OCI-LY1 (cell line): Measurements from ENCODE around the gene RAVER1.

Source experiments
- H2AFZ ChIP-seq: fragments of 200-600 bp; sonication (generic), shearing (Covaris generic); 2 replicates; pipeline ENCODE4 v1.6.0; 2014; ENCODE audit warnings: antibody characterized with exemption, mild to moderate bottlenecking, low read length
- H3F3A ChIP-seq: fragments of 200-600 bp; sonication (generic), shearing (Covaris generic); 2 replicates; pipeline ENCODE4 v1.6.0; 2014; ENCODE audit warnings: mild to moderate bottlenecking, antibody characterized with exemption, low read length, moderate library complexity; ENCODE audit not compliant: insufficient read depth
- H3K27ac ChIP-seq: fragments of 200-600 bp; sonication (generic); 2 replicates; pipeline ENCODE4 v1.5.1; 2014; ENCODE audit warnings: low read length, mixed run types, mild to moderate bottlenecking, low read depth; ENCODE audit not compliant: poor library complexity, severe bottlenecking
- H3K27me3 ChIP-seq: fragments of 200-600 bp; sonication (generic); 2 replicates; pipeline ENCODE4 v1.6.0; 2014; ENCODE audit warnings: antibody characterized with exemption, mild to moderate bottlenecking, low read length, moderate library complexity; ENCODE audit not compliant: insufficient read depth
- H3K36me3 ChIP-seq: fragments of 200-600 bp; sonication (generic); 2 replicates; pipeline ENCODE4 v1.6.1; 2014; ENCODE audit warnings: mild to moderate bottlenecking, antibody characterized with exemption, low read length, moderate library complexity, mixed read lengths; ENCODE audit not compliant: insufficient read depth
- H3K4me1 ChIP-seq: fragments of 200-600 bp; sonication (generic); 2 replicates; pipeline ENCODE4 v1.5.1; 2014; ENCODE audit warnings: mild to moderate bottlenecking, low read length, moderate library complexity; ENCODE audit not compliant: insufficient read depth, severe bottlenecking
- H3K4me2 ChIP-seq: fragments of 200-600 bp; sonication (generic), shearing (Covaris generic); 2 replicates; pipeline ENCODE4 v1.6.1; 2014; ENCODE audit warnings: low read length
- H3K4me3 ChIP-seq: fragments of 200-600 bp; sonication (generic); 2 replicates; pipeline ENCODE4 v1.5.1; 2014; ENCODE audit warnings: low read length, low read depth, mild to moderate bottlenecking, mixed read lengths; ENCODE audit not compliant: poor library complexity, severe bottlenecking
- H3K79me2 ChIP-seq: fragments of 200-600 bp; shearing (Covaris generic); 2 replicates; pipeline ENCODE4 v1.6.1; 2016; ENCODE audit warnings: mixed run types, low read length, mixed read lengths; ENCODE audit not compliant: insufficient read depth
- H3K9ac ChIP-seq: fragments of 200-600 bp; sonication (generic), shearing (Covaris generic); 2 replicates; pipeline ENCODE4 v1.6.1; 2014; ENCODE audit warnings: mild to moderate bottlenecking, low read length, mixed read lengths
- H3K9me2 ChIP-seq: fragments of 200-600 bp; sonication (generic), shearing (Covaris generic); 2 replicates; pipeline ENCODE4 v1.6.1; 2014; ENCODE audit warnings: low read depth, mild to moderate bottlenecking, low read length, mixed read lengths
- H3K9me3 ChIP-seq: fragments of 200-600 bp; shearing (Covaris generic); 2 replicates; pipeline ENCODE4 v1.6.1; 2014; ENCODE audit warnings: low read length, mixed read lengths
- H4K20me1 ChIP-seq: fragments of 200-600 bp; sonication (generic), shearing (Covaris generic); 2 replicates; pipeline ENCODE4 v1.6.0; 2016; ENCODE audit warnings: mild to moderate bottlenecking, low read length; ENCODE audit not compliant: insufficient read depth
- EZH2 ChIP-seq: fragments of 200-600 bp; sonication (generic), shearing (Covaris generic); IDR thresholded peaks from 2 replicates; pipeline ENCODE4 v1.8.0; 2017; ENCODE audit warnings: borderline replicate concordance, mixed run types, mild to moderate bottlenecking, antibody characterized with exemption, low read length, moderate library complexity, mixed read lengths

RAVER1 gene

GRCh38 chr19:10266706-10267105, 66.6 kb downstream of the RAVER1 start:
- Histone ChIP-seq H3K79me2 (no peaks in the 10 kb centered on the region), H3F3A (no peaks in the 10 kb centered on the region), H3K9ac (no peak overlapping the region), H3K9me3 (no peaks in the 10 kb centered on the region), H3K36me3 (no peaks in the 10 kb centered on the region), H3K9me2 (no peaks in the 10 kb centered on the region), H3K4me3 (no peak overlapping the region), H2AFZ (no peak overlapping the region), H3K4me2 (no peak overlapping the region), H3K27ac (no peak overlapping the region), H3K27me3 (no peaks in the 10 kb centered on the region), H4K20me1 (no peaks in the 10 kb centered on the region), H3K4me1 (peaks cover 22% of the 10 kb centered on the region)
- no peak for TF ChIP-seq EZH2
